ENCODE data around the gene DNAJB2.
A peak's percentile ranks its signal among the peaks of the same experiment; 100 is the strongest.
"Not testable (repeated sequence)": the region's sequence is repeated elsewhere in the genome, so short reads cannot be mapped to it uniquely, and the experiment has no call there.

Gene DNAJB2

DNA sequence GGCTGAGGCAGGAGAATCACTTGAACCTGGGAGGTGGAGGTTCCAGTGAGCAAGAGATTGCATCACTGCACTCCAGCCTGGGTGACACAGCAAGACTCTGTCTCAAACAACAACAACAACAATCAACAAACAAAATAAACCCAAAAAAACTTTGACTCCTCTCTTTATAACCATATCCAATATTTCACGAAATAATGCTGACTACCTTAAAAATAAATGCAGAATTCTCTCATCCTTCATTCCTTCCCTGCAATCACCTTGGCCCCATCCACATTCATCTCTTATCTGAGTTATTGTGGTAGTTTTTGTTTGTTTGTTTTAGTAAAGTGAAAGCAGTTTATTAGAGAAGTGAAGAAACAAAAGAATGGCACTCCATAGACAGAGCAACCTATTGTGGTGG, 26.9 kb downstream of the DNAJB2 start:
- no peak for DNase-seq

DNA sequence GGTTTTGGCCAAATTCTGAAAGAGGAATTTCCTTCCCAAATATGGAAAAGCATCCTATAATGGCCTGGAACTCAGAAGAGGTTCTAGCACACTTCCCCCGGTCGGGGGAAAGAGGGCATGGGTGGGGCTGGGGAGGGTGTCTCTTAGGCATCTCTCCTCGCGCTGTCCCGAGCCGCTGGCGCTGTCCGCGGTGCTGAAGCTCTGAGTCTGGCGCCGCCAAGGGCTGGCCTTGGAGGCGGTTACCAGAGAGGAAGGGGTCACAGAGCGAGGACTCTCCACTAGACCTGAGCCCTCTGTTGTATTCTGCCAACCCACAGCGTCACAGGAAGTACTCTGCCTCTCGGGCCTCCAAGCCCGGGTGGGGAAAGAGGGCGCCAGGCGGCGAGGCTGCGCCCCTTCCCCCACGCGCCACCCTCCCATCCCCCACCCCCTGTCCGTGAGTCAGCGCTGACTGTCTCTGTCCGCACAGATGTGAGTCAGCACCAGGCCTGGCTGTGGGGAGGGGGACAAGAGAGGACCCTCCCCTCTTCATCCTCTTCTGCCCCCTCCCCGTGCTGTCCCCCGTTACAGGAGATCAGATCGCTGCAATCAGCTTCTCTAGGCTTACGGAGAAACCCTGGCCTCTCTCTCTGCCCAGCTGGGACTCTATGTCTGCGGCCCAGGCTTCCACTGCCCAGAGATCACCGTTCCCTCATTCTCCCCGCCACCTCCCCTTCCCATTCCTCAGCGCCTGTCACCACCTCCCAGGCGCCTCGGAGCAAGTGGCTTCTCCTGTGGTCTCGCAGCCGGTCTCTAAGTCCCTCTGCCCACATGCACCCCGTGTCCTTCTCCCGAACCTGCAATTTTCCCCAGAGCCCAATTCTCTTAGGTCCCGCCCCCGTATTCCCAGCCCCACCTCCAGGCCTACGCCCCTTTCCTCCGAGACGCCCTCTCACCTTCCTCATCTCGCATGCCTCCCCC, 29.3 kb downstream of the DNAJB2 start:
- DNase-seq = peak; percentile 42

DNA sequence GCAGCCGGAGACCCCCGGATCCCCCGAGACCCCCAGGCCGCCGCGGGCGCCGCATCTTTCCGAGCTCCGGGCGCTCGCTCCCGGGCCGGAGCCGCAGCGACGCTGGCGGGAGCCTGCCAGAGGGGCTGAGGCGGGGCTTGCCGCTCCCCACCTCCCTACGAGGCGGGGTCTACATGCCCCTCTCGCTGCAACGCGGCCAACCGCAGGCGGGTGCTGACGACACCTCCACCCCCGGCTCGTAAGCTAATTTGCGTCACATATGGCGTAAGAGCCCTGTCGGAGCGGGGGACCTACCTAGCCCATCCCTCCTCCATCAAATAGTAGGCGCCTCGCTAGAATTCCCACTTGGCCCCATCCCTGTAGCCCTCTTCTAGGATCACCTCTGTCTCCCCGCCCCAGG, 30.1 kb downstream of the DNAJB2 start, which contains the start of gene PTPRN:
PTPRN (minus strand) TSS at position 124 of the 400 bp plus-strand sequence; CDS start at position 55, 69 bp downstream.
- DNase-seq = no peak

DNA sequence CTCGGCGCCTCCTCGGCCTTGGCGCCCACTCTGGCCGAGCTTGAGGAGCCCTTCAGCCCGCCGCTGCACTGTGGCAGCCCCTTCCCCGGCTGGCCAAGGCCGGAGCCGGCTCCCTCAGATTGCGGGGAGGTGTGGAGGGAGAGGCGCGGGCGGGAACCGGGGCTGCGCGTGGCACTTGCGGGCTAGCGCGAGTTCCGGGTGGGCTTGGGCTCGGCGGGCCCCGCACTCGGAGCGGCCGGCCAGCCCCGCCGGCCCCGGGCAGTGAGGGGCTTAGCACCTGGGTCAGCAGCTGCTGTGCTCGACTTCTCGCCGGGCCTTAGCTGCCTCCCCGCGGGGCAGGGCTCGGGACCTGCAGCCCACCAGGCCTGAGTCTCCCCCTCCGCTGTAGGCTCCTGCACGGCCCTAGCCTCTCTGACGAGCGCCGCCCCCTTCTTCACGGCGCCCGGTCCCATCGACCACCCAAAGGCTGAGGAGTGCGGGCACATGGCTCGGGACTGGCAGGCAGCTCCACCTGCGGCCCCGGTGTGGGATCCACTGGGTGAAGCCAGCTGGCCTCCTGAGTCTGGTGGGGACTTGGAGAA, 33.6 kb downstream of the DNAJB2 start:
- DNase-seq = not testable (repeated sequence)

DNA sequence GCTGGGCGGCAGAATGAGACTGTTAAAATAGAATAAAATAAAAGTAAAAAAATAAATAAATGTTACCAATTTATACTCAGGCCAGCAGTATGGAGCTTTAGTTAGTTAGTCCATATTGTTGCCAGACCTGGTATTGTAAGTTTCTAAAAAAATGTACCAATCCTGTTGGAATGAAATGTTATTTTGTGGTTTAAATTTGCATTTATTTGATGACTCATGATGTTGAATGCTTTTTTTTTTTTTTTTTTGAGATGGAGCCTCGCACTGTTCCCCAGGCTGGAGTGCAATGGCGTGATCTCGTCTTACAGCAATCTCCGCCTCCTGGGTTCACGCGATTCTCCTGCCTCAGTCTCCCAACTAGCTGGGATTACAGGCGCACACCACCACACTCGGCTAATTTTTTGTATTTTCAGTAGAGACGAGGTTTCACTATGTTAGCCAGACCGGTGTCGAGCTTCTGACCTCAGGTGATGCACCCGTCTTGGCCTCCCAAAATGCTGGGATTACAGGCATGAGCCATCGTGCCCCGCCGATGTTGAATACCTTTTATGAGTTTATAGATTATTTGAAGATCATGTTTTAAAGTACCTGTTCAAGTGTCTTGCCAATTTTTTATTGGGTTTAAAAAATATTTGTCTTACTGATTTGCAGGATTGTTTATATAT, 35.8 kb downstream of the DNAJB2 start:
- DNase-seq = no peak

DNA sequence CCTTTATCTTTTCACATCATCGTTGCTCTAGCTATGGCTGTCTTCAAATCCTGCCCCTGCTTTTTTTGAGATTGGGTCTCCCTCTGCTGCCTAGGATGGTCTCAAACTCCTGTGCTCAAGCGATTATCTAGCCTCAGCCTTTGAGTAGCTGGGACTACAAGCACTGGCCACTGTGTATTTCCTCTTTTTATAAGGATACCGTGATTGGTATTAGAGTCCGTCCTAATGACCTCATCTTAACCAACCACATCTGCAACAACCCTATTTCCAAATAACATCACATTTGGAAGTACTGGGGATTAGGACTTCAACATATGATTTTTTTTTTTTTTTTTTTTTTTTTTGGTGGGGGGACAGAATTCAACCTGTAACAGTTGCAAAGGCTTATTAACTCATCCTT, 44.3 kb downstream of the DNAJB2 start:
- DNase-seq = no peak

DNA sequence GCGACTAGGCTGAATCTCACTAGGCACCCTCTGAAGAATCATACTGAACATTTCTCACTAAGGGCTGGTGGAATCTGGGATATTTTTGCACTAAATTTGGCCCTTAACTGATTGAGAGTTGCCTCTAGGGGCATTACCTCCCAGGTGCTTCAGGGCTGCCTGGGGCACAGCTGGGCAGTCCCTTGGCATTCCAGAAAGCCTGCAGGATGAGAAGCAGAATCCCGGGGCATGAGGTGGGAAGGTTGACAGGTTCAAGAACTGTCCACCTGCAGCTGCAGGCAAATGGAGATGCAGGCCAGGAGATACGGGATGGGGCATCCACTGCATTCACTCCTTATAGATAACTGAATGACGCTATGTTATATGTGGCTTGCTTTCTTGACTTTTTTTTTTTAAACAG, 46.0 kb downstream of the DNAJB2 start:
- no peak for DNase-seq

DNA sequence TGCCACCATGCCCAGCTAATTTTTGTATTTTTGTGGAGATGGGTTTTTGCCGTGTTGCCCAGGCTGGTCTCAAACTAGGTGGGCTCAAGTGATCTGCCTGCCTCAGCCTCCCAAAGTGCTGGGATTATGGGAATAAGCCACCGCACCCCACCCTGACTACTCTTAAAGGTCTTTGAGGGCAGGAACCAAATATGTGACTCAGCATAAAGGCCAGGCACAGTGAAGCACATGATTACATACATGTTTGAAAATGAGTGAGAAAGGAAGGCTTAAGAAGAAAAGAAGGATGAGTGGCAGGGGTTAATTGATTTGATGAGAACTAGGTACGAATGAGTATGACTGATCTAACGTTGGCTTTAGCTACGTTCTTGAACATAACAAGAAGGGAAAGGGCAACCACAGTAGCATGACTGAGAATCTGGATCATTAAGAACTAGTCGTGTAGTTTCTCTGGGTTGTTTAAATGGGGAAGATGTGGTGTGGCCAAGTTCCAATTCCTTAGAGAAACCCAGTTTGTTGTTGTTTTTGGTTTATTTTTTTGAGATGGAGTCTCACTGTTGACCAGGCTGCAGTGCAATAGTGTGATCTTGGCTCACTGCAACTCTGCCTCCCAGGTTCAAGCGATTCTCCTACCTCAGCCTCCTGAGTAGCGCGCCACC, 46.6 kb downstream of the DNAJB2 start:
- no peak for DNase-seq

DNA sequence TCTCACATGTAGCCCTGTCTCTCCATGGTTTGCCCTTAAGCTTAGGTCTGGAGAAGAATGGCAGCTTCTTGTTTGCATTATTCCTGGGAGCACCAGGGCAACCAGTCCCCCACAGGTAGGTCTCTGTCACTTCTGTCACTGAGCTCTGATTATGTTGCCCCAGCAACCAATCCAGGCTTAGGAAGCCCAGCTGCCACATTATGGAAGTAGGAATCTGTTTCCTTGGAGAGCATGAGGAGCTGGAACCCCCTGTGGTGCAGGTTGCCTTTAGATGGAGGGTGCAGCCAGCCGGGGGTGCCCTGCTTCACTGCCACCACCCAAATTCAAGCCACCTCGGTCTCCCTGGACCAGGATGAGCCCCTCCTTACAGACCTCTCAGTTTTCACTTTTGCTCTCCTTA, 48.6 kb downstream of the DNAJB2 start:
- DNase-seq = no peak

DNA sequence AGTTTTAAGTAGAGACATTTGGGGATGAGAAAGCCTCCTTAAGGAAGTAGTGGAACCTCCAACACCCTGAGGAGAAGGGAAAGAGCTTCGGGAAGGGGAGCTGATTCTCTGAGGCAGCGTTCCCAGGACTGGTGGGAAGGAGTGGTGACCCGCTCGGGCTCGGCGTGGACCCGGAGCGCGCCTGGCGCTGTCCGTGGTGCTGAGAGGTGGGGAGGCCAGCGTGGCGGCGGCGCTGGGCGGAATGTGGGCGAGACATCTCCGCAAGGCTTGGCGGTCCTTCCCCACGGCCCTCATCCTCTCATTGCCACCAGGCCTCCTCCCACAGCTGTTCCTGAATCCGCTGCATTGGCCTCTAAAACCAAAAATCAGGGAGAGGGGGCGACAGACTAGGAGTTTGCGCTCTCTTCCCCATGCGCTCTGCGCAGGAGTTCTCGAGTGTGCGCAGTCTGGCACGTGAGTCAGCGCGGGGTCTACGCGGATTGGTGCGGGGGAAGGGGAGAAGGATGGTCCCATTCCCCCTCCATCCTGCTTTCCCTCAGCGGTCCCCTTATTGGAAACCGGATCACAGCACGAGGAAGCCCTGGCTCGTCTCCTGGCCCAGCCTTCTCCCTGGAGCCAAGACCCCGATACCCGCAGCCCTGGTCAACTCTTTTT, 52.5 kb downstream of the DNAJB2 start:
- DNase-seq = no peak

DNA sequence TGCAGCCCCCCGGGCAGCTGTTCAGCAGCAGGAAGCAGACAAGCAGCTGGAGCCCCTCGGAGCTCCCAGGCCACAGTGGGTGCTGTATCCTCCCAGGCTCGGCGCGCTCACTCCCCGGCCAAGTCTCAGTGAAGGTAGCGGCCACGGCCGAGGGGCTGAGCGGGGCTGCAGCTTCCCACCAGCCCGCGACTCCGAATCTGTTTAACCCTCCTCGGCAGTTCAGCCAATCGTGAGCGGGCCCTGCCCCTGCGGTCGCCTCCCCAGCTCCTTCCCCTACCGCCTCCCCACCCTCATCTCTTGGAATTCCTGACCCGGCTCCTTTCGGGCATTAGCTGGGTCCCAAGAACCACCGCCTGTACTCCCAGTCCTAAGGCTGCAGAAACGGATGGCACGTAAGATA, 53.4 kb downstream of the DNAJB2 start, which contains the start of gene RESP18:
RESP18 (minus strand) TSS at position 203 of the 400 bp plus-strand sequence.
- DNase-seq = no peak

DNA sequence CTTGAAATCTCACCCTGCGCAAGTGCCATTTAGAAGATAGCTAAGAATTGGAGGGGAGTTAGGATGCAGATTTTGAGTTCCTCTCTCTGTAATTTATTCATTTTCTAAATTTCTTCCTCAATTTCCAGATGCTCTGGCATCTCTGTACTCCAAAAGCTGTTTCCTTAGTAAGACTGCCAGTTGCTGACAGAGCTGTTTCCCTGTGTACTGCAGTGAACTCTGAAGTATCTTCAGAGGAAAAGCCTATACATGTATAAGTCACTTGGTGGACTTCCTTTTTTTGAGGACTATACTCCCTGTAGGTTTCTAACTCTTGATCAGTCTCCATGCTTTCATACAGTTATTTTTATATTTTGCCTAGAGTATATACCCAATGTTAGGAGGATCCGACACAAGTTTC, 54.9 kb downstream of the DNAJB2 start:
- DNase-seq = no peak

DNA sequence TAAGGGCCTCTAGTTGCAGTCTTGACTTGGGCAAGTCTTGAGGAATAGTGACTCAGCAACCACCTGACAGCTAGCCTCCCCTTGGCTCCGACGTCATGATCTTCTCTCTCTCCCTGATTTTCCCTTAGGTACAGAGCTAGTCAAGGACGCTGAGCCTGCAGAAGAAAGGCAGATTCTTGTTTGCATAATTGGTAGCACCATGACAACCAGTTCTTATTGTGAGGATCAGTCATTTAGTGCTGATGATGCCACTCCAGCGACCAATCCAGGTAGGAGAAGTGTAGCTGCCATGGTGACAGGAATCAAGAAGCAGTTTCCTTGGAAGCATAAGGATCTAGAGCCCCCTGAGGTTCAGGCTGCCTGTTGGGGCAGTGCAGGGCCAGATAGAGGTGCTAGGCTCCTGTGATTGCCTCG, 56.2 kb downstream of the DNAJB2 start:
- no peak for DNase-seq

Measured in kidney glomerular epithelial cell (primary cell).